CD4-positive, alpha-beta T cell treated with Interleukin-12 subunit alpha and Interleukin-12 subunit beta, for 1 hour (primary cell): ENCODE results near the gene GARIN3.

Experiments
- DNase-seq: peaks from one replicate; pipeline ENCODE4 v3.0.0-alpha.2; 2020

GARIN3 gene

GRCh38 chr5:157142317-157143126 is 23.5 kb downstream of the GARIN3 start, which contains the start of gene MED7:
Gene MED7, minus strand, starts transcription at chr5:157142865. Its CDS starts 3,434 bp downstream, at chr5:157139431.
- DNase-seq, result peak; percentile 98

DNA sequence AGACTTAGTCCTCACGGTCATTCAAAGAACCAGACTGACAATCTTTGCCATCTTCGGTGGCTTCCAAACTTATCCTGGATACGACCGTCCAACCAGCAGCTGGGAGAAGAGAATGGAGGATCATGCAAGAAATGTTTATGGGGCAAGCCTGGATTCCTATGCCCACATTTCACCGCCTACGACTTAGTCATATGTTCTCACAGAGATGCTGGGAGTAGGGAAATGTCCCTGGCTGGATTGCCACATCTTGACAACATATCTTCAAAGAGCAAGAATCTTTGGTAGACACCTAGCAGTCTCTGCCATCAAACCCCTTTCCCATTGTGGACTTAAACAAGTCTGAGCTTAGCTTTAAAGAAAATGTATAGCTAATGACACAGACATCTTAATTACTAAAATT is 28.4 kb downstream of the GARIN3 start:
- no peak for DNase-seq

DNA sequence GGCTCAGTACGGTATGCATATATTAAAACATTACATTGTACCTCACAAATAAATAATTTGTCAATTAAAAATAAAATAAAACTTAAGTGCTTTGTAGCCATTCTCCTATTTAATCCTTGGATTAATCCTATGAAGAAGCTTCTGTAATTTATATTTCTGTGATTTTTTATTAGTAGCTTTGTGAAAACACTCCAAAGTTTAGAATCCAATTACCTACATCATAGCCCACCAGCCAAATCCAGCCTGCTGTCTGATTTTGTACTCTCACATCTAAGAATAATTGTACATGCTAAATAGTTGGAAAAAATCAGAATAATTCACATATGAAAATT is 33.8 kb downstream of the GARIN3 start:
- DNase-seq, result no peak

DNA sequence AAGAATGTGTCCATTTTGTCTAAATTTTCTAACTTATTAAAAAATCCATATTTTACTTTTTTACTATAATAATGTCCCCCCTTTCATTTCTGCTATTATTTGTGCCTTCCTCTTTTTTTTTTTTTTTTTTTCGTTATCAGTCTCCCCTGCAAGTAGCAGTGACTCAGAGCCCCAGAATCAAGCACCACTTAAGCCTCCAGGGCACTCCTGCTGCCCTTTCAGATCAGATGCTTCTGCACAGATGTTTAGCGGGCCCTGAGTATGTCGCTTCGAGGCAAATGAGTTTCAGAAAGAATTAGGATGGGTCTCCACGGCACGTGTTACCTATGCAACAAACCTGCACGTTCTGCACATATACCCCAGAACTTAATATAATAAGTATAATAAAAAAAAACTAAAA is 35.1 kb downstream of the GARIN3 start:
- no peak for DNase-seq

- DNase-seq, result no peak
These were observed 44.4 kb downstream of the GARIN3 start for GRCh38 chr5:157121709-157122108.

GRCh38 chr5:157120102-157120501 is 46.0 kb downstream of the GARIN3 start:
- no peak for DNase-seq

- no peak for DNase-seq
These were observed 49.5 kb downstream of the GARIN3 start for GRCh38 chr5:157116483-157116954.

DNA sequence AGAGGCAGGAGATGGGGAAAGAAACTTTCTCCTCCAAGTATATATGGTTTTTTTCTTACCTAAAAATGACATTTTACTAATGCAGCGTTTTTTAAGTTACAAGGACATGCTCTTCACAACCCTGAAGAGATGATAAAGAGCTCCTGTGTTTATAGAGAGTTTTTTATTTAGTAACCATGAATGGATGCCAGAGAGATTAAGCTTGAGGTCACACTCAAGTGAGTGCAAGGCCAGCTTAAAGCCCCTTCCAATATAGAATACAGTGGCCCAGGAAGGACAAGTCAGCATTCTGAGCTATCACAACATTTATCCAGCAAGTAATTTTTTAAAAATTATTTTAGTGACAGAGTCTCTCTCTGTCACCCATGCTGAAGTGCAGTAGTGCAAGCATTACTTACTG is 50.6 kb downstream of the GARIN3 start:
- no peak for DNase-seq

DNA sequence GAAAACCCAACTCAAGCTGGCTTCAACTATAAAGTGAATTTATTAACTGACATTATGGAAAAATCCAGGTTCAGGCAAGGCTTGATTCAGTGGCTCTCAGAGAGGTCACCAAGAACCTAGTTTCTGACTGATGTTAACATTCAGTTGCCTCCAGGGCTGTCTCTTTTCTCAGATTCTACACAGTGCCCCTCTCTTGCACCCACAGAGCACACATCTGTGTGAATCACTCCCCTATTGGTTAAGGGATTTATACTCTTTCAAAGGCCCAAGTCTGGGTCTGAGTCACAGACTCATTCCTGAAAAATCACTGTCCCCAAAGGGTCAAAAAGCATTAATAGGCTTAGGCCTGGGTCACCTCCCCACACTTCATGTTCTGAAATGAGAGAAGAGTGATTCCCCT is 51.1 kb downstream of the GARIN3 start:
- DNase-seq, result no peak

GRCh38 chr5:157113002-157113401 is 53.1 kb downstream of the GARIN3 start:
- no peak for DNase-seq
